Mesenchymal stem cell (in vitro differentiated cells and primary cell): ENCODE data around the gene NINJ2.

ENCODE experiments used
- DNase-seq: peaks from one replicate; pipeline ENCODE4 v3.0.0-alpha.2; 2013
- H2AFZ ChIP-seq: one replicate; pipeline ENCODE4 v1.6.1; 2013; ENCODE audit warnings: low read depth, mild to moderate bottlenecking, control low read depth, inconsistent platforms, low read length, moderate library complexity
- H2AK5ac ChIP-seq: 2 replicates; pipeline ENCODE4 v1.6.1; 2013; ENCODE audit warnings: low read length, moderate library complexity, mild to moderate bottlenecking, inconsistent platforms; ENCODE audit not compliant: severe bottlenecking
- H2BK120ac ChIP-seq: one replicate; pipeline ENCODE4 v1.6.1; 2013; ENCODE audit warnings: low read depth, mild to moderate bottlenecking, inconsistent platforms, low read length, moderate library complexity
- H2BK12ac ChIP-seq, 2 experiments: one replicate each; pipeline ENCODE4 v1.6.1; 2013; ENCODE audit warnings: inconsistent platforms in 2 of 2, low read length in 2 of 2, mild to moderate bottlenecking in 2 of 2, moderate library complexity in 2 of 2, control low read depth in 1 of 2
- H2BK15ac ChIP-seq: one replicate; pipeline ENCODE4 v1.6.1; 2013; ENCODE audit warnings: mild to moderate bottlenecking, low read depth, inconsistent platforms; ENCODE audit not compliant: poor library complexity, severe bottlenecking
- H2BK5ac ChIP-seq: 2 replicates; pipeline ENCODE4 v1.6.1; 2013; ENCODE audit warnings: low read depth, mild to moderate bottlenecking, low read length, control low read depth, inconsistent platforms; ENCODE audit not compliant: poor library complexity, severe bottlenecking
- H3K14ac ChIP-seq, 2 experiments: one replicate each; pipeline ENCODE4 v1.6.1; 2013; ENCODE audit warnings: inconsistent platforms in 2 of 2, low read length in 2 of 2, control low read depth in 1 of 2, mild to moderate bottlenecking in 1 of 2, moderate library complexity in 1 of 2
- H3K18ac ChIP-seq, 2 experiments: one replicate each; pipeline ENCODE4 v1.6.1; 2013; ENCODE audit warnings: inconsistent platforms in 2 of 2, low read length in 2 of 2, control low read depth in 1 of 2, low read depth in 1 of 2, mild to moderate bottlenecking in 1 of 2
- H3K23ac ChIP-seq, 2 experiments: one replicate each; pipeline ENCODE4 v1.6.1; 2013; ENCODE audit warnings: inconsistent platforms in 2 of 2, low read length in 2 of 2, mild to moderate bottlenecking in 2 of 2, moderate library complexity in 2 of 2, control low read depth in 1 of 2
- H3K27ac ChIP-seq: 2 replicates; pipeline ENCODE4 v1.5.1; 2013; ENCODE audit warnings: mild to moderate bottlenecking, moderate library complexity, low read length, control low read depth, inconsistent platforms; ENCODE audit not compliant: poor library complexity, severe bottlenecking
- H3K27me3 ChIP-seq, 2 experiments: 2 replicates each; pipeline versions ENCODE4 v1.6.1 to v1.7.0; 2013; ENCODE audit warnings: low read length in 2 of 2, mild to moderate bottlenecking in 2 of 2, moderate library complexity in 2 of 2, control low read depth in 1 of 2, inconsistent platforms in 1 of 2; ENCODE audit not compliant: control insufficient read depth in 1 of 2, insufficient read depth in 1 of 2
- H3K36me3 ChIP-seq, 2 experiments: 2 replicates each; pipeline versions ENCODE4 v1.6.1 to v1.7.0; 2013; ENCODE audit warnings: low read length in 2 of 2, control low read depth in 1 of 2, inconsistent platforms in 1 of 2, low read depth in 1 of 2, mild to moderate bottlenecking in 1 of 2; ENCODE audit not compliant: insufficient read depth in 2 of 2, control insufficient read depth in 1 of 2
- H3K4ac ChIP-seq, 2 experiments: one replicate each; pipeline ENCODE4 v1.6.1; 2013; ENCODE audit warnings: inconsistent platforms in 2 of 2, low read length in 2 of 2, mild to moderate bottlenecking in 2 of 2, moderate library complexity in 2 of 2, control low read depth in 1 of 2, low read depth in 1 of 2
- H3K4me1 ChIP-seq: 2 replicates; pipeline ENCODE4 v1.6.1; 2013; ENCODE audit warnings: low read depth, low read length, control low read depth; ENCODE audit not compliant: control insufficient read depth, insufficient read depth
- H3K4me2 ChIP-seq: 2 replicates; pipeline ENCODE4 v1.6.1; 2013; ENCODE audit warnings: low read length, mild to moderate bottlenecking, inconsistent platforms; ENCODE audit not compliant: poor library complexity, severe bottlenecking
- H3K4me3 ChIP-seq, 2 experiments: 2 replicates each; pipeline versions ENCODE4 v1.5.1 to v1.7.0; 2013; ENCODE audit warnings: low read length in 2 of 2, mild to moderate bottlenecking in 2 of 2, control low read depth in 1 of 2, low read depth in 1 of 2; ENCODE audit not compliant: insufficient read depth in 1 of 2
- H3K79me1 ChIP-seq: replicated peaks from 2 replicates; pipeline ENCODE4 v1.6.1; 2013; ENCODE audit warnings: mild to moderate bottlenecking, control low read depth, low read length, inconsistent platforms; ENCODE audit not compliant: poor library complexity, severe bottlenecking
- H3K9ac ChIP-seq: 2 replicates; pipeline ENCODE4 v1.7.0; 2013; ENCODE audit warnings: mild to moderate bottlenecking, low read length, moderate library complexity
- H3K9me3 ChIP-seq: 2 replicates; pipeline ENCODE4 v1.7.0; 2013; ENCODE audit warnings: mild to moderate bottlenecking, low read length; ENCODE audit not compliant: control insufficient read depth
- H4K8ac ChIP-seq: one replicate; pipeline ENCODE4 v1.6.1; 2013; ENCODE audit warnings: inconsistent platforms, mild to moderate bottlenecking, low read length, moderate library complexity
- H4K91ac ChIP-seq: one replicate; pipeline ENCODE4 v1.6.1; 2013; ENCODE audit warnings: mild to moderate bottlenecking, low read length, inconsistent platforms
- WGBS: methylation state at CpG from one replicate; pipeline ENCODE4 v1.1.7; 2013; ENCODE audit warnings: mixed read lengths; 5-methylcytosine and 5-hydroxymethylcytosine counted together

NINJ2 gene

GRCh38 chr12:645563-646071 lies 17.6 kb downstream of the NINJ2 start:
- DNase-seq: peak; percentile 77
- H2AK5ac ChIP-seq: no peak overlapping the region
- no peaks in the 10 kb centered on the region for H3K79me1 ChIP-seq
- H2BK15ac ChIP-seq: no peak overlapping the region
- H3K27ac ChIP-seq: no peak overlapping the region
- peak overlapping the region; percentile 65 for H4K91ac ChIP-seq
- H3K18ac ChIP-seq: peak overlapping the region; percentile 59 to 73
- H3K23ac ChIP-seq: no peak overlapping the region
- H2AFZ ChIP-seq: no peak overlapping the region
- no peaks in the 10 kb centered on the region for H3K36me3 ChIP-seq
- H3K4me3 ChIP-seq: peak overlapping the region in 1 of 2 experiments; percentile 18
- H3K4me2 ChIP-seq: no peak overlapping the region
- no peaks in the 10 kb centered on the region for H3K9me3 ChIP-seq
- H3K4me1 ChIP-seq: peaks cover 16% of the 10 kb centered on the region
- H3K14ac ChIP-seq: no peak overlapping the region
- peak overlapping the region; percentile 66 for H3K9ac ChIP-seq
- 42% methylated on average over 6 of the region's 8 CpGs for WGBS
- H2BK5ac ChIP-seq: no peak overlapping the region
- H2BK12ac ChIP-seq: peak overlapping the region; percentile 45 to 91
- H4K8ac ChIP-seq: peak overlapping the region; percentile 75
- peak overlapping the region; percentile 57 for H2BK120ac ChIP-seq
- H3K4ac ChIP-seq: no peak overlapping the region
- no peaks in the 10 kb centered on the region for H3K27me3 ChIP-seq

- H4K8ac ChIP-seq: peak overlapping the region; percentile 47
- no peak overlapping the region for H2BK12ac ChIP-seq
- H3K27ac ChIP-seq: peak overlapping the region; percentile 15
- H4K91ac ChIP-seq: no peak overlapping the region
- peak overlapping the region in 1 of 2 experiments; percentile 18 for H3K4me3 ChIP-seq
- H3K23ac ChIP-seq: no peak overlapping the region
- no peaks in the 10 kb centered on the region for H3K27me3 ChIP-seq
- H2BK15ac ChIP-seq: no peak overlapping the region
- H3K4me2 ChIP-seq: no peak overlapping the region
- no peaks in the 10 kb centered on the region for H3K79me1 ChIP-seq
- no peak for DNase-seq
- no peaks in the 10 kb centered on the region for H3K36me3 ChIP-seq
- H3K9ac ChIP-seq: peak overlapping the region; percentile 66
- peaks cover 16% of the 10 kb centered on the region for H3K4me1 ChIP-seq
- WGBS: 95% methylated on average over 6 of the region's 6 CpGs
- no peaks in the 10 kb centered on the region for H3K9me3 ChIP-seq
- no peak overlapping the region for H3K14ac ChIP-seq
- no peak overlapping the region for H2BK5ac ChIP-seq
- no peak overlapping the region for H2AFZ ChIP-seq
- no peak overlapping the region for H3K18ac ChIP-seq
- H2AK5ac ChIP-seq: no peak overlapping the region
- no peak overlapping the region for H3K4ac ChIP-seq
- no peak overlapping the region for H2BK120ac ChIP-seq
Measured at GRCh38 chr12:644818-645552, 18.3 kb downstream of the NINJ2 start.

- H3K36me3 ChIP-seq: no peaks in the 10 kb centered on the region
- no peak overlapping the region for H3K4me3 ChIP-seq
- H3K4me2 ChIP-seq: no peak overlapping the region
- H3K27ac ChIP-seq: no peak overlapping the region
- H3K23ac ChIP-seq: no peak overlapping the region
- H2AK5ac ChIP-seq: no peak overlapping the region
- no peaks in the 10 kb centered on the region for H3K27me3 ChIP-seq
- H2AFZ ChIP-seq: no peak overlapping the region
- no peak overlapping the region for H3K4ac ChIP-seq
- no peak overlapping the region for H2BK120ac ChIP-seq
- no peak overlapping the region for H3K14ac ChIP-seq
- H2BK12ac ChIP-seq: peak overlapping the region in 1 of 2 experiments; percentile 37
- WGBS: 100% methylated on average over 2 of the region's 6 CpGs
- H4K91ac ChIP-seq: no peak overlapping the region
- DNase-seq: no peak
- H3K4me1 ChIP-seq: peaks cover 16% of the 10 kb centered on the region
- H4K8ac ChIP-seq: no peak overlapping the region
- no peaks in the 10 kb centered on the region for H3K79me1 ChIP-seq
- H3K9me3 ChIP-seq: no peaks in the 10 kb centered on the region
- H3K9ac ChIP-seq: peak overlapping the region; percentile 66
- no peak overlapping the region for H2BK15ac ChIP-seq
- no peak overlapping the region for H2BK5ac ChIP-seq
- no peak overlapping the region for H3K18ac ChIP-seq
Measured at GRCh38 chr12:644303-644639, 19.0 kb downstream of the NINJ2 start.

GRCh38 chr12:643475-644302 lies 19.6 kb downstream of the NINJ2 start:
- peak overlapping the region; percentile 100 for H4K8ac ChIP-seq
- no peak overlapping the region for H3K27ac ChIP-seq
- H3K23ac ChIP-seq: no peak overlapping the region
- H3K27me3 ChIP-seq: no peaks in the 10 kb centered on the region
- peak overlapping the region; percentile 60 for H3K4me2 ChIP-seq
- peak overlapping the region; percentile 93 to 100 for H3K18ac ChIP-seq
- peak overlapping the region; percentile 85 for H3K9ac ChIP-seq
- H2BK5ac ChIP-seq: peak overlapping the region; percentile 1
- H2BK120ac ChIP-seq: peak overlapping the region; percentile 71
- WGBS: 78% methylated on average over 33 of the region's 33 CpGs
- peak overlapping the region; percentile 40 to 92 for H2BK12ac ChIP-seq
- peak overlapping the region; percentile 98 for H4K91ac ChIP-seq
- peak overlapping the region in 1 of 2 experiments; percentile 70 for H3K4me3 ChIP-seq
- H3K4ac ChIP-seq: peak overlapping the region; percentile 75 to 98
- H3K36me3 ChIP-seq: no peaks in the 10 kb centered on the region
- H2AK5ac ChIP-seq: peak overlapping the region; percentile 70
- H2BK15ac ChIP-seq: peak overlapping the region; percentile 97
- no peak for DNase-seq
- no peaks in the 10 kb centered on the region for H3K9me3 ChIP-seq
- H2AFZ ChIP-seq: no peak overlapping the region
- peaks cover 16% of the 10 kb centered on the region for H3K4me1 ChIP-seq
- no peaks in the 10 kb centered on the region for H3K79me1 ChIP-seq
- H3K14ac ChIP-seq: peak overlapping the region in 1 of 2 experiments; percentile 94
